Endothelial cell of umbilical vein (primary cell): ENCODE data around the gene BUD31. TPM values are rescaled to one million over a fixed set of nuclear protein-coding genes. Genes with fewer than 3 reads are reported as not detected.

Experiments
- BruUV-seq: library from RNA; stranded (reverse); fragments of 400-500 nt; replicated peaks from 2 replicates; lab custom pipeline; 2021; lab: Mats Ljungman, UMichigan
- CTCF ChIA-PET: fragments of 300-600, 350-600 bp; sonication (Branson Sonifier 250); formaldehyde crosslinking; loops from one replicate; lab custom pipeline; 2021; ENCODE audit warnings: antibody characterized with exemption, inconsistent platforms; lab: Charles Lee
- POLR2A ChIA-PET: fragments of 300-600, 350-600 bp; sonication (Branson Sonifier 250); formaldehyde crosslinking; loops from one replicate; lab custom pipeline; 2021; ENCODE audit warnings: antibody characterized with exemption, inconsistent platforms; lab: Charles Lee
- DNase-seq: peaks from one replicate; pipeline ENCODE4 v3.0.0-alpha.2; 2011; ENCODE audit warnings: low read depth, low spot score
- FAIRE-seq: peaks from 2 replicates; lab custom pipeline; 2011; peaks lifted over from hg19 to GRCh38; lab: Jason Lieb, UNC
- H2AFZ ChIP-seq: 2 replicates; pipeline ENCODE4 v1.6.0; 2012; ENCODE audit warnings: low read depth, low read length, control low read depth, inconsistent platforms
- H3K27ac ChIP-seq: 2 replicates; pipeline ENCODE4 v1.5.1; 2011; ENCODE audit warnings: low read depth, mild to moderate bottlenecking, control low read depth, low read length, moderate library complexity; ENCODE audit not compliant: insufficient read depth
- H3K27me3 ChIP-seq, 2 experiments: 2 replicates each; pipeline versions ENCODE4 v1.6.0 to v1.6.1; 2011; ENCODE audit warnings: low read length in 2 of 2, mixed read lengths in 1 of 2; ENCODE audit not compliant: control insufficient read depth in 2 of 2, insufficient read depth in 2 of 2
- H3K36me3 ChIP-seq, 2 experiments: 2 replicates in 1 of 2; 3 replicates in 1 of 2; pipeline ENCODE4 v1.5.1; 2011; ENCODE audit warnings: low read length in 2 of 2, mild to moderate bottlenecking in 1 of 2, moderate library complexity in 1 of 2; ENCODE audit not compliant: control insufficient read depth in 2 of 2, insufficient read depth in 2 of 2; ENCODE audit errors: extremely low read depth in 1 of 2
- H3K4me1 ChIP-seq: 3 replicates; pipeline ENCODE4 v1.5.1; 2011; ENCODE audit warnings: mild to moderate bottlenecking, low read length; ENCODE audit not compliant: control insufficient read depth, insufficient read depth; ENCODE audit errors: extremely low read depth
- H3K4me2 ChIP-seq: 2 replicates; pipeline ENCODE4 v1.6.1; 2011; ENCODE audit warnings: low read length, control low read depth, mixed read lengths; ENCODE audit not compliant: insufficient read depth
- H3K4me3 ChIP-seq, 3 experiments: fragments of 200-600 bp in 1 of 3; sonication (generic), shearing (Covaris generic) in 1 of 3; replicated peaks in 1 of 3; 2 replicates each; pipeline ENCODE4 v1.5.1; 2011 to 2016; ENCODE audit warnings: control low read depth in 3 of 3, low read length in 3 of 3, mild to moderate bottlenecking in 2 of 3, inconsistent platforms in 1 of 3, low read depth in 1 of 3, moderate library complexity in 1 of 3; ENCODE audit not compliant: insufficient read depth in 1 of 3
- H3K79me2 ChIP-seq: 2 replicates; pipeline ENCODE4 v1.6.0; 2012; ENCODE audit warnings: low read length, inconsistent platforms; ENCODE audit not compliant: control insufficient read depth, insufficient read depth
- H3K9ac ChIP-seq: replicated peaks from 2 replicates; pipeline ENCODE3; 2011; ENCODE audit warnings: low read length, control low read depth; ENCODE audit not compliant: insufficient read depth; ENCODE audit errors: extremely low read depth
- H3K9me1 ChIP-seq: replicated peaks from 3 replicates; pipeline ENCODE4 v1.6.0; 2011; ENCODE audit warnings: mild to moderate bottlenecking, low read length; ENCODE audit not compliant: control insufficient read depth, insufficient read depth; ENCODE audit errors: extremely low read depth
- H3K9me3 ChIP-seq: replicated peaks from 2 replicates; pipeline ENCODE4 v1.5.1; 2012; ENCODE audit warnings: low read length, inconsistent platforms; ENCODE audit not compliant: control insufficient read depth, insufficient read depth
- H4K20me1 ChIP-seq: replicated peaks from 2 replicates; pipeline ENCODE3; 2011; ENCODE audit warnings: mild to moderate bottlenecking, low read length; ENCODE audit not compliant: control insufficient read depth, insufficient read depth; ENCODE audit errors: extremely low read depth
- EZH2 ChIP-seq: IDR thresholded peaks from 2 replicates; pipeline ENCODE4 v1.6.1; 2012; ENCODE audit warnings: borderline replicate concordance, low read depth, mild to moderate bottlenecking, moderate library complexity, low read length, inconsistent platforms; ENCODE audit not compliant: severe bottlenecking
- FOS ChIP-seq: IDR thresholded peaks from 2 replicates; pipeline ENCODE4 v1.6.1; 2011; ENCODE audit warnings: mild to moderate bottlenecking, low read length, moderate library complexity, borderline replicate concordance; ENCODE audit not compliant: insufficient read depth
- GATA2 ChIP-seq: IDR thresholded peaks from 2 replicates; pipeline ENCODE4 v1.7.0; 2011; ENCODE audit warnings: low read depth, mild to moderate bottlenecking, moderate library complexity, mixed read lengths, low read length; ENCODE audit not compliant: insufficient read length, insufficient read depth
- JUN ChIP-seq: IDR thresholded peaks from 2 replicates; pipeline ENCODE4 v1.6.1; 2011; ENCODE audit warnings: borderline replicate concordance, low read depth; ENCODE audit not compliant: insufficient read length, insufficient read depth
- MYC ChIP-seq: IDR thresholded peaks from one replicate; pipeline ENCODE4 v1.6.1; 2011; ENCODE audit warnings: mild to moderate bottlenecking, low read depth, low read length
- POLR2A ChIP-seq: IDR thresholded peaks from 2 replicates; pipeline ENCODE4 v1.6.1; 2012; ENCODE audit warnings: low read depth, mild to moderate bottlenecking, control low read depth, low read length
- POLR2AphosphoS5 ChIP-seq: IDR thresholded peaks from 2 replicates; pipeline ENCODE4 v1.6.1; 2012; ENCODE audit warnings: low read depth, mild to moderate bottlenecking, control low read depth, low read length, moderate library complexity; ENCODE audit not compliant: insufficient read depth
- dilution Hi-C: fragments of 300-500 bp; cut with MboI; formaldehyde crosslinking; loops from one replicate; pipeline ENCODE4 v1.15.0; 2019; ENCODE audit warnings: low sequenced_read_pairs; ENCODE audit not compliant: extremely low pct_ligation_motif_present
- intact Hi-C: fragments of 100-400 bp; cut with micrococcal nuclease; formaldehyde crosslinking; loops from one replicate; pipeline ENCODE4 v1.10.0; 2022
- polyA plus RNA-seq, 4 experiments: library from polyadenylated mRNA; depleted of rRNA in 3 of 4; stranded (reverse) in 3 of 4; unstranded in 1 of 4; fragments of >200 nt; gene quantifications; 2 replicates each; pipeline versions ENCODE4 v1.2.1 to v1.2.3, GENCODE V29; 2011 to 2012; ENCODE audit warnings: missing spikeins in 1 of 4
- total RNA-seq: library from RNA; stranded (reverse); gene quantifications from 2 replicates; pipeline ENCODE4 v1.2.3, GENCODE V29; 2021
- TF ChIP-seq, protein P1 (sequence below): IDR thresholded peaks from 2 replicates; pipeline ENCODE4 v1.6.1; 2011; ENCODE audit not compliant: insufficient read depth, insufficient read length
- TF ChIP-seq, protein P2 (sequence below), 2 donors: IDR thresholded peaks; 1 replicate in 1 of 2; 2 replicates in 1 of 2; pipeline ENCODE4 v1.5.1; 2011; ENCODE audit warnings: low read length in 2 of 2, mild to moderate bottlenecking in 2 of 2, moderate library complexity in 2 of 2, control low read depth in 1 of 2, inconsistent platforms in 1 of 2, low read depth in 1 of 2; ENCODE audit not compliant: insufficient read depth in 1 of 2; ENCODE audit errors: extremely low read depth in 1 of 2

Gene BUD31
- total and polyA plus RNA-seq, 2 donors (not counting 3 experiments of a cell fraction or from before 2014, with no cell fraction given), result 67.8 to 122 TPM

GRCh38 chr7:99452541-99452940, 43.8 kb downstream of the BUD31 start:
- H3K36me3 ChIP-seq, result peaks cover 9 to 69% of the 10 kb centered on the region in 2 experiments
- no TSS peak for BruUV-seq

More at GRCh38 chr7:99452541-99452940, 43.8 kb downstream of the BUD31 start:
- Histone ChIP-seq H3K9me3 (no peaks in the 10 kb centered on the region), H2AFZ (no peak overlapping the region), H3K4me2 (no peak overlapping the region), H3K9me1 (no peaks in the 10 kb centered on the region), H3K27ac (no peak overlapping the region), H3K79me2 (no peaks in the 10 kb centered on the region), H4K20me1 (no peaks in the 10 kb centered on the region), H3K9ac (no peak overlapping the region), H3K27me3 (no peaks in the 10 kb centered on the region), H3K4me1 (no peaks in the 10 kb centered on the region), H3K4me3 (no peak overlapping the region)
- no peak for FAIRE-seq
- DNase-seq, result no peak
- TF ChIP-seq JUN (no peak), POLR2A (no peak), FOS (no peak), MYC (no peak), GATA2 (no peak), EZH2 (no peak), POLR2AphosphoS5 (no peak)
- TF ChIP-seq, protein P1, sequence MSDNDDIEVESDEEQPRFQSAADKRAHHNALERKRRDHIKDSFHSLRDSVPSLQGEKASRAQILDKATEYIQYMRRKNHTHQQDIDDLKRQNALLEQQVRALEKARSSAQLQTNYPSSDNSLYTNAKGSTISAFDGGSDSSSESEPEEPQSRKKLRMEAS, result no peak
- TF ChIP-seq, protein P2, sequence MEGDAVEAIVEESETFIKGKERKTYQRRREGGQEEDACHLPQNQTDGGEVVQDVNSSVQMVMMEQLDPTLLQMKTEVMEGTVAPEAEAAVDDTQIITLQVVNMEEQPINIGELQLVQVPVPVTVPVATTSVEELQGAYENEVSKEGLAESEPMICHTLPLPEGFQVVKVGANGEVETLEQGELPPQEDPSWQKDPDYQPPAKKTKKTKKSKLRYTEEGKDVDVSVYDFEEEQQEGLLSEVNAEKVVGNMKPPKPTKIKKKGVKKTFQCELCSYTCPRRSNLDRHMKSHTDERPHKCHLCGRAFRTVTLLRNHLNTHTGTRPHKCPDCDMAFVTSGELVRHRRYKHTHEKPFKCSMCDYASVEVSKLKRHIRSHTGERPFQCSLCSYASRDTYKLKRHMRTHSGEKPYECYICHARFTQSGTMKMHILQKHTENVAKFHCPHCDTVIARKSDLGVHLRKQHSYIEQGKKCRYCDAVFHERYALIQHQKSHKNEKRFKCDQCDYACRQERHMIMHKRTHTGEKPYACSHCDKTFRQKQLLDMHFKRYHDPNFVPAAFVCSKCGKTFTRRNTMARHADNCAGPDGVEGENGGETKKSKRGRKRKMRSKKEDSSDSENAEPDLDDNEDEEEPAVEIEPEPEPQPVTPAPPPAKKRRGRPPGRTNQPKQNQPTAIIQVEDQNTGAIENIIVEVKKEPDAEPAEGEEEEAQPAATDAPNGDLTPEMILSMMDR (IDR thresholded peaks at IDR 0.05; ENCODE audit: extremely low read depth in 1 of 2, insufficient read depth in 1 of 2, low read depth in 1 of 2, low read length in 2 of 2), result no peak
- CTCF ChIA-PET, result no interaction called here
- intact Hi-C loops, result no loop called here
- POLR2A ChIA-PET, result no interaction called here
- dilution Hi-C loops, result no loop called here
